ENCODE results near the gene CABP4.

CABP4 gene

DNA sequence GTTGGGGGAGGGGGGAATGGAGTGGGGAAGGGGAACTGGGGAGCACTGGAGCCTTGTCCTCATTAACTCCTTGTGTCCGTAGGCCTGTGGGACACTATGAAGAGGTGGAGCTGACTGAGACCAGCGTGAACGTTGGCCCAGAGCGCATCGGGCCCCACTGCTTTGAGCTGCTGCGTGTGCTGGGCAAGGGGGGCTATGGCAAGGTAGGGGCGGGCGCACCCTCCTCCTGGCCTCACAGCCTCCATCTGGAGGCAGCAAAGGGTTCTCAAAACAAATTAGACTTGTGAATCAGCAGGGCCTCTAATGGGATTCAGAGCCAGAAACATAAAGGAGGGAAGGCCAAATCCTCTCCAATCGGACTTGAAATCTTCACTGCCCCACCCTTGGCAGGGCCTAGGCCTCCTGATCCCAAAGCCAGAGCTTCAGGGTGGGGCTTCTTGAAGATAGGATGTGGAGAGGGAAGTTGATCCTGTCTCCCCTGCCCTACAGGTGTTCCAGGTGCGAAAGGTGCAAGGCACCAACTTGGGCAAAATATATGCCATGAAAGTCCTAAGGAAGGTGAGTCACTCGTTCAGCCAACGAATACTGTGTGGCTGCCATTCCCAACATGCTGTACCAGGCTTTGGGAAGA lies 26.0 kb upstream of the CABP4 start:
- DNase-seq = no peak
- H2BK12ac ChIP-seq (ENCODE audit: low read length in 2 of 2) = no peak overlapping the region
- H2BK5ac ChIP-seq (ENCODE audit: low read depth, low read length, poor library complexity, severe bottlenecking) = no peak overlapping the region
- H3K9me3 ChIP-seq (ENCODE audit: control insufficient read depth, low read length) = no peaks in the 10 kb centered on the region
- H4K91ac ChIP-seq (ENCODE audit: low read length) = peak overlapping the region; percentile 78
- no peak overlapping the region for H2AFZ ChIP-seq (ENCODE audit: low read depth, low read length)
- no peak overlapping the region for H3K18ac ChIP-seq (ENCODE audit: low read depth in 1 of 2, low read length in 2 of 2)
- peak overlapping the region; percentile 77 for H3K4me2 ChIP-seq (ENCODE audit: low read length, poor library complexity, severe bottlenecking)
- peaks cover 13% of the 10 kb centered on the region for H3K4me1 ChIP-seq (ENCODE audit: control insufficient read depth, insufficient read depth, low read depth, low read length)
- peak overlapping the region; percentile 5 for H3K27ac ChIP-seq (ENCODE audit: low read length, poor library complexity, severe bottlenecking)
- H2BK15ac ChIP-seq (ENCODE audit: low read depth, poor library complexity, severe bottlenecking) = no peak overlapping the region
- H3K9ac ChIP-seq (ENCODE audit: low read length) = peak overlapping the region; percentile 97
- peak overlapping the region; percentile 21 to 90 for H3K4ac ChIP-seq (ENCODE audit: low read depth in 1 of 2, low read length in 2 of 2)
- H3K14ac ChIP-seq (ENCODE audit: low read length in 2 of 2) = no peak overlapping the region
- H3K36me3 ChIP-seq (ENCODE audit: control insufficient read depth in 1 of 2, insufficient read depth in 2 of 2, low read depth in 1 of 2, low read length in 2 of 2) = peaks cover 35 to 45% of the 10 kb centered on the region in 2 experiments
- WGBS = 58% methylated on average over 12 of the region's 12 CpGs
- H3K23ac ChIP-seq (ENCODE audit: low read length in 2 of 2) = no peak overlapping the region
- peak overlapping the region; percentile 44 for H2AK5ac ChIP-seq (ENCODE audit: low read length, severe bottlenecking)
- H2BK120ac ChIP-seq (ENCODE audit: low read depth, low read length) = no peak overlapping the region
- peaks cover 23% of the 10 kb centered on the region for H3K79me1 ChIP-seq (replicated peaks; ENCODE audit: low read length, poor library complexity, severe bottlenecking)
- H4K8ac ChIP-seq (ENCODE audit: low read length) = peak overlapping the region; percentile 97
- H3K27me3 ChIP-seq (ENCODE audit: control insufficient read depth in 1 of 2, insufficient read depth in 1 of 2, low read length in 2 of 2) = no peaks in the 10 kb centered on the region
- H3K4me3 ChIP-seq (ENCODE audit: insufficient read depth in 1 of 2, low read depth in 1 of 2, low read length in 2 of 2) = peak overlapping the region; percentile 84 to 93

DNA sequence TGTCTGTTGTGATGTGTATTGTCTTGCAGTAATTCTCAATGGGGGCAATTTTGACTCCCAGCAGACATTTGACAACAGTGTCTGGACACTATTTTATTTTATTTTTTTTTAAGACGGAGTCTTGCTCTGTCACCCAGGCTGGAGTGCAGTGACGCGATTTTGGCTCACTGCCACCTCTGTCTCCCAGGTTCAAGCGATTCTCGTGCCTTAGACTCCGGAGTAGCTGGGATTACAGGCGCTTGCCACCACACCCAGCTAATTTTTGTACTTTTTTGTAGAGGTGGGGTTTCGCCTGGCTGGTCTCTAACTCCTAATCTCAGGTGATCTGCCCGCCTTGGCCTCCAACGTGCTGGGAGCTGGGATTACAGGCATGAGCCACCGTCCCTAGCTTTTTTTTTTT lies 25.4 kb upstream of the CABP4 start:
- peak overlapping the region; percentile 97 for H3K9ac ChIP-seq (ENCODE audit: low read length)
- no peak overlapping the region for H3K4ac ChIP-seq (ENCODE audit: low read depth in 1 of 2, low read length in 2 of 2)
- no peak overlapping the region for H2BK5ac ChIP-seq (ENCODE audit: low read depth, low read length, poor library complexity, severe bottlenecking)
- peaks cover 12% of the 10 kb centered on the region for H3K4me1 ChIP-seq (ENCODE audit: control insufficient read depth, insufficient read depth, low read depth, low read length)
- no peak overlapping the region for H4K8ac ChIP-seq (ENCODE audit: low read length)
- H2AK5ac ChIP-seq (ENCODE audit: low read length, severe bottlenecking) = no peak overlapping the region
- peaks cover 29% of the 10 kb centered on the region for H3K79me1 ChIP-seq (replicated peaks; ENCODE audit: low read length, poor library complexity, severe bottlenecking)
- no peak overlapping the region for H3K4me2 ChIP-seq (ENCODE audit: low read length, poor library complexity, severe bottlenecking)
- H3K14ac ChIP-seq (ENCODE audit: low read length in 2 of 2) = no peak overlapping the region
- peak overlapping the region in 1 of 2 experiments; percentile 93 for H3K4me3 ChIP-seq (ENCODE audit: insufficient read depth in 1 of 2, low read depth in 1 of 2, low read length in 2 of 2)
- no peaks in the 10 kb centered on the region for H3K27me3 ChIP-seq (ENCODE audit: control insufficient read depth in 1 of 2, insufficient read depth in 1 of 2, low read length in 2 of 2)
- H2BK12ac ChIP-seq (ENCODE audit: low read length in 2 of 2) = no peak overlapping the region
- 92% methylated on average over 11 of the region's 11 CpGs for WGBS
- no peak overlapping the region for H2AFZ ChIP-seq (ENCODE audit: low read depth, low read length)
- no peak overlapping the region for H3K23ac ChIP-seq (ENCODE audit: low read length in 2 of 2)
- no peak overlapping the region for H2BK120ac ChIP-seq (ENCODE audit: low read depth, low read length)
- no peak for DNase-seq
- no peak overlapping the region for H3K27ac ChIP-seq (ENCODE audit: low read length, poor library complexity, severe bottlenecking)
- no peak overlapping the region for H4K91ac ChIP-seq (ENCODE audit: low read length)
- H3K18ac ChIP-seq (ENCODE audit: low read depth in 1 of 2, low read length in 2 of 2) = no peak overlapping the region
- H3K36me3 ChIP-seq (ENCODE audit: control insufficient read depth in 1 of 2, insufficient read depth in 2 of 2, low read depth in 1 of 2, low read length in 2 of 2) = peaks cover 41 to 45% of the 10 kb centered on the region in 2 experiments
- H2BK15ac ChIP-seq (ENCODE audit: low read depth, poor library complexity, severe bottlenecking) = no peak overlapping the region
- no peaks in the 10 kb centered on the region for H3K9me3 ChIP-seq (ENCODE audit: control insufficient read depth, low read length)

DNA sequence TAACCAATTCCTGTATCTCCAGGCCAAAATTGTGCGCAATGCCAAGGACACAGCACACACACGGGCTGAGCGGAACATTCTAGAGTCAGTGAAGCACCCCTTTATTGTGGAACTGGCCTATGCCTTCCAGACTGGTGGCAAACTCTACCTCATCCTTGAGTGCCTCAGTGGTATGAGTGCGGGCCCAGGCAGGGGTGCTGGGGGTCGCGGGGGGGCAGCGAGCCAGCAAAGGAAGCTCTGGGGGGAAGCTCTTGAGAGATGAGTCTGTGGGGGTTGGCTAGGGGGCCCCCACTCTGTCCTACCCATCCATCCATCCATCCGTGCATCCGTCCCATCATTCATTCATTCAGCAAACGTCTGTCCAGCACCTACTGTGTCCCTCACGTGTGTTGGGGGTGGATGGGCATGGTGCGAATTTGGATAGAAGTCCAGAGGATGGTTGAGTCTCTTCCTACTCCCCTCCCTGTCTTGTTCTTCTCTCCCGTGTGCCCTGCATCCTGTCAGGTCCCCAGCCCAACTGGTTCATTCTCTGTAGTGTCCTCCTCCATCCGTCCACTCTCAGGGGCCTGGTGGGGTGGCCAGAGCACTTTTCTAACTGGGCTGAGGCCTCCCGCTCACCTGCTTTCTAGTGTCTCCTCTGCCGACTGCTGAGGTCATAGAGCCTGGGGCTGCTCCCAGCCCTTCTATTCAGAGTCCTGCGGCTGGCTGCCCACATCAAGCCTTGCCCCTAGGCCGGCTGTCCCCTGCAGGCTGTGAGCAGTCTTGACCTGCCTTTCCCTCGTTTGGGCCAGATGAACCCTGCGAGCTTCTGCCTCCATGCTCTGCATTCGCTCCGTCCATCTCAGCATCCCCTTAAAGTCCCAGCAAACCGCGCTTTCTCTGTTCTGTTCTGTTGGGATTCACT lies 23.6 kb upstream of the CABP4 start:
- no peaks in the 10 kb centered on the region for H3K27me3 ChIP-seq (ENCODE audit: control insufficient read depth in 1 of 2, insufficient read depth in 1 of 2, low read length in 2 of 2)

DNA sequence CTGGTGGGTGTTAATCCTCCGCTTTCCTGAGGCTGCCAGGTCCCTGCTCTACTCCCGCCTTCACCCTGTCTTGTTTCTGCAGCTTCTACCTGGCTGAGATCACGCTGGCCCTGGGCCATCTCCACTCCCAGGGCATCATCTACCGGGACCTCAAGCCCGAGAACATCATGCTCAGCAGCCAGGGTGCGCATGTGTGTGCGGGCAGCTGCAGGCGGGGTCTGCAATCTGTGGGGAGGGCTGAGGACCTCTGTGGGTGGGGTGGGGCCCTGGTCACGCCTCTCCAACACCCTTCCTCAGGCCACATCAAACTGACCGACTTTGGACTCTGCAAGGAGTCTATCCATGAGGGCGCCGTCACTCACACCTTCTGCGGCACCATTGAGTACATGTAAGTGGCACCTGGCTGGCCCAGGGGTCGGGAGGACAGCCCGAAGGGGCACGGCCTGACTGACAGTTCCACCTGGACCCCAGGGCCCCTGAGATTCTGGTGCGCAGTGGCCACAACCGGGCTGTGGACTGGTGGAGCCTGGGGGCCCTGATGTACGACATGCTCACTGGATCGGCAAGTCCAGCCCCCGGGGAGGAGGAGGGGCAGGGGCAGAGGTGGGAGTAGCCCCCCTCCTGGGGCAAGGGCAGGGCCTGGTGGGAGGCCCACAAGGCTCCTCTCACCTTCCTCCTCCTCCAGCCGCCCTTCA lies 22.4 kb upstream of the CABP4 start:
- Histone ChIP-seq H4K8ac (ENCODE audit: low read length) (no peak overlapping the region), H3K27ac (ENCODE audit: low read length, poor library complexity, severe bottlenecking) (no peak overlapping the region), H3K4me3 (ENCODE audit: insufficient read depth in 1 of 2, low read depth in 1 of 2, low read length in 2 of 2) (no peak overlapping the region), H3K27me3 (ENCODE audit: control insufficient read depth in 1 of 2, insufficient read depth in 1 of 2, low read length in 2 of 2) (no peaks in the 10 kb centered on the region), H3K79me1 (replicated peaks; ENCODE audit: low read length, poor library complexity, severe bottlenecking) (peaks cover 40% of the 10 kb centered on the region), H3K9ac (ENCODE audit: low read length) (no peak overlapping the region), H3K4me1 (ENCODE audit: control insufficient read depth, insufficient read depth, low read depth, low read length) (peaks cover 40% of the 10 kb centered on the region), H2BK15ac (ENCODE audit: low read depth, poor library complexity, severe bottlenecking) (no peak overlapping the region), H2AK5ac (ENCODE audit: low read length, severe bottlenecking) (no peak overlapping the region), H2BK5ac (ENCODE audit: low read depth, low read length, poor library complexity, severe bottlenecking) (no peak overlapping the region), H3K36me3 (ENCODE audit: control insufficient read depth in 1 of 2, insufficient read depth in 2 of 2, low read depth in 1 of 2, low read length in 2 of 2) (peaks cover 59 to 70% of the 10 kb centered on the region in 2 experiments), H3K9me3 (ENCODE audit: control insufficient read depth, low read length) (no peaks in the 10 kb centered on the region), H3K18ac (ENCODE audit: low read depth in 1 of 2, low read length in 2 of 2) (no peak overlapping the region), H3K4ac (ENCODE audit: low read depth in 1 of 2, low read length in 2 of 2) (no peak overlapping the region), H3K4me2 (ENCODE audit: low read length, poor library complexity, severe bottlenecking) (no peak overlapping the region), H4K91ac (ENCODE audit: low read length) (no peak overlapping the region), H3K14ac (ENCODE audit: low read length in 2 of 2) (no peak overlapping the region), H3K23ac (ENCODE audit: low read length in 2 of 2) (no peak overlapping the region), H2BK120ac (ENCODE audit: low read depth, low read length) (no peak overlapping the region), H2BK12ac (ENCODE audit: low read length in 2 of 2) (no peak overlapping the region), H2AFZ (ENCODE audit: low read depth, low read length) (no peak overlapping the region)
- 95% methylated on average over 22 of the region's 22 CpGs for WGBS
- DNase-seq = no peak

More for the DNA sequence above, 23.6 kb upstream of the CABP4 start:
- Histone ChIP-seq H3K4me2 (ENCODE audit: low read length, poor library complexity, severe bottlenecking) (no peak overlapping the region), H2BK120ac (ENCODE audit: low read depth, low read length) (no peak overlapping the region), H2AFZ (ENCODE audit: low read depth, low read length) (no peak overlapping the region), H3K27ac (ENCODE audit: low read length, poor library complexity, severe bottlenecking) (no peak overlapping the region), H3K9ac (ENCODE audit: low read length) (no peak overlapping the region), H3K36me3 (ENCODE audit: control insufficient read depth in 1 of 2, insufficient read depth in 2 of 2, low read depth in 1 of 2, low read length in 2 of 2) (peaks cover 53 to 64% of the 10 kb centered on the region in 2 experiments), H3K23ac (ENCODE audit: low read length in 2 of 2) (no peak overlapping the region), H4K8ac (ENCODE audit: low read length) (no peak overlapping the region), H3K4me1 (ENCODE audit: control insufficient read depth, insufficient read depth, low read depth, low read length) (peaks cover 30% of the 10 kb centered on the region), H2BK5ac (ENCODE audit: low read depth, low read length, poor library complexity, severe bottlenecking) (no peak overlapping the region), H3K9me3 (ENCODE audit: control insufficient read depth, low read length) (no peaks in the 10 kb centered on the region), H3K4me3 (ENCODE audit: insufficient read depth in 1 of 2, low read depth in 1 of 2, low read length in 2 of 2) (no peak overlapping the region), H3K18ac (ENCODE audit: low read depth in 1 of 2, low read length in 2 of 2) (no peak overlapping the region), H2BK12ac (ENCODE audit: low read length in 2 of 2) (no peak overlapping the region), H2BK15ac (ENCODE audit: low read depth, poor library complexity, severe bottlenecking) (no peak overlapping the region), H3K79me1 (replicated peaks; ENCODE audit: low read length, poor library complexity, severe bottlenecking) (peaks cover 40% of the 10 kb centered on the region), H2AK5ac (ENCODE audit: low read length, severe bottlenecking) (no peak overlapping the region), H3K4ac (ENCODE audit: low read depth in 1 of 2, low read length in 2 of 2) (no peak overlapping the region), H3K14ac (ENCODE audit: low read length in 2 of 2) (no peak overlapping the region), H4K91ac (ENCODE audit: low read length) (no peak overlapping the region)
- DNase-seq = no peak
- 95% methylated on average over 20 of the region's 24 CpGs for WGBS

Data from mesenchymal stem cell (in vitro differentiated cells and primary cell).